CD14-positive monocyte (primary cell): Measurements from ENCODE around the gene UROC1. TPM values are rescaled to one million over a fixed set of nuclear protein-coding genes. Genes with fewer than 3 reads are reported as not detected.

Experiments used
- DNase-seq, 3 donors: peaks; one replicate each; pipeline ENCODE4 v3.0.0-alpha.2; 2011 to 2022
- H2AFZ ChIP-seq: 2 replicates; pipeline ENCODE4 v1.6.0; 2012; ENCODE audit warnings: mild to moderate bottlenecking, low read depth, low read length, inconsistent platforms; ENCODE audit not compliant: insufficient read depth, poor library complexity, severe bottlenecking
- H3K27ac ChIP-seq, 2 donors: 1 replicate in 1 of 2; 2 replicates in 1 of 2; pipeline ENCODE4 v1.5.1; 2012 to 2013; ENCODE audit warnings: low read length in 2 of 2, control low read depth in 1 of 2, inconsistent platforms in 1 of 2, low read depth in 1 of 2, mild to moderate bottlenecking in 1 of 2
- H3K27me3 ChIP-seq, 2 donors: one replicate each; pipeline versions ENCODE4 v1.6.0 to v1.6.1; 2011 to 2013; ENCODE audit warnings: low read length in 2 of 2; ENCODE audit not compliant: control insufficient read depth in 2 of 2, insufficient read depth in 2 of 2
- H3K36me3 ChIP-seq, 2 donors: replicated peaks in 1 of 2; 1 replicate in 1 of 2; 2 replicates in 1 of 2; pipeline versions ENCODE4 v1.5.1 to v1.6.1; 2012 to 2013; ENCODE audit warnings: low read length in 2 of 2, control low read depth in 1 of 2, inconsistent platforms in 1 of 2, mild to moderate bottlenecking in 1 of 2; ENCODE audit not compliant: insufficient read depth in 2 of 2, control insufficient read depth in 1 of 2
- H3K4me1 ChIP-seq, 2 donors: 1 replicate in 1 of 2; 2 replicates in 1 of 2; pipeline versions ENCODE4 v1.5.1 to v1.6.1; 2012 to 2013; ENCODE audit warnings: low read length in 2 of 2, control low read depth in 1 of 2, inconsistent platforms in 1 of 2, mild to moderate bottlenecking in 1 of 2, moderate library complexity in 1 of 2; ENCODE audit not compliant: insufficient read depth in 2 of 2, control insufficient read depth in 1 of 2
- H3K4me2 ChIP-seq: replicated peaks from 2 replicates; pipeline ENCODE3; 2012; ENCODE audit warnings: low read length, moderate library complexity, mild to moderate bottlenecking; ENCODE audit not compliant: poor library complexity, severe bottlenecking; ENCODE audit errors: extremely low read depth
- H3K4me3 ChIP-seq, 3 experiments: fragments of 200-600 bp in 1 of 3; sonication (generic) in 1 of 3; replicated peaks in 1 of 3; 1 replicate in 2 of 3; 2 replicates in 1 of 3; pipeline ENCODE4 v1.5.1; 2011 to 2013; ENCODE audit warnings: low read length in 3 of 3, mild to moderate bottlenecking in 3 of 3, control low read depth in 2 of 3, low read depth in 2 of 3, inconsistent platforms in 1 of 3, moderate library complexity in 1 of 3
- H3K79me2 ChIP-seq: 2 replicates; pipeline ENCODE4 v1.6.0; 2012; ENCODE audit warnings: mild to moderate bottlenecking, control low read depth, inconsistent platforms, low read length, moderate library complexity; ENCODE audit not compliant: insufficient read depth
- H3K9ac ChIP-seq: 2 replicates; pipeline ENCODE4 v1.6.0; 2017; ENCODE audit warnings: low read length, mild to moderate bottlenecking; ENCODE audit not compliant: insufficient read depth, poor library complexity, severe bottlenecking
- H3K9me3 ChIP-seq, 2 donors: replicated peaks in 1 of 2; 1 replicate in 1 of 2; 2 replicates in 1 of 2; pipeline versions ENCODE4 v1.5.1 to v1.6.1; 2012 to 2013; ENCODE audit warnings: low read length in 2 of 2, control low read depth in 1 of 2; ENCODE audit not compliant: control insufficient read depth in 1 of 2, insufficient read depth in 1 of 2
- H4K20me1 ChIP-seq: 2 replicates; pipeline ENCODE4 v1.6.0; 2012; ENCODE audit warnings: mild to moderate bottlenecking, low read length, control low read depth, moderate library complexity; ENCODE audit not compliant: insufficient read depth
- H3K27ac Mint-ChIP-seq, 7 donors: one replicate each; pipeline ENCODE4 v1.8.0; 2020; ENCODE audit warnings: mild to moderate bottlenecking in 7 of 7, mixed read lengths in 7 of 7, moderate library complexity in 6 of 7, inconsistent platforms in 2 of 7
- H3K27me3 Mint-ChIP-seq, 3 donors: one replicate each; pipeline ENCODE4 v1.8.0; 2021 to 2022; ENCODE audit warnings: low read depth in 3 of 3, mild to moderate bottlenecking in 3 of 3, mixed read lengths in 3 of 3, moderate library complexity in 3 of 3, inconsistent platforms in 1 of 3
- H3K36me3 Mint-ChIP-seq, 2 donors: one replicate each; pipeline ENCODE4 v1.8.0; 2020; ENCODE audit warnings: mixed read lengths in 2 of 2, inconsistent platforms in 1 of 2, mild to moderate bottlenecking in 1 of 2
- H3K4me1 Mint-ChIP-seq: one replicate; pipeline ENCODE4 v1.8.0; 2020; ENCODE audit warnings: mild to moderate bottlenecking, mixed read lengths
- H3K4me3 Mint-ChIP-seq, 2 donors: one replicate each; pipeline ENCODE4 v1.8.0; 2020; ENCODE audit warnings: mild to moderate bottlenecking in 2 of 2, mixed read lengths in 2 of 2, moderate library complexity in 1 of 2
- H3K9me3 Mint-ChIP-seq, 7 donors: one replicate each; pipeline ENCODE4 v1.8.0; 2020 to 2022; ENCODE audit warnings: mixed read lengths in 7 of 7, mild to moderate bottlenecking in 6 of 7, moderate library complexity in 6 of 7, inconsistent platforms in 2 of 7
- CTCF ChIP-seq: fragments of 200-600 bp; IDR thresholded peaks from one replicate; pipeline ENCODE4 v1.8.0; 2022; ENCODE audit warnings: antibody characterized with exemption, mild to moderate bottlenecking
- WGBS: methylation state at CpG from one replicate; pipeline ENCODE4 v1.1.5; 2013; ENCODE audit warnings: missing lambda C conversion rate; ENCODE audit not compliant: insufficient coverage; 5-methylcytosine and 5-hydroxymethylcytosine counted together
- intact Hi-C, 2 donors: fragments of 100-400 bp; cut with micrococcal nuclease; formaldehyde crosslinking; loops; one replicate each; pipeline versions ENCODE4 v1.15.0 to v1.15.1; 2023
- polyA plus RNA-seq, 3 donors: library from polyadenylated mRNA; depleted of rRNA in 1 of 3; unstranded in 2 of 3; stranded (reverse) in 1 of 3; fragments of 300-500 nt in 2 of 3; fragments of >200 nt in 1 of 3; fragmentation: Illumina TruSeq in 2 of 3; gene quantifications; 1 replicate in 2 of 3; 2 replicates in 1 of 3; pipeline ENCODE4 v1.2.3, GENCODE V29; 2012 to 2021

Gene UROC1
- polyA plus RNA-seq, 3 donors = not detected

- H3K4me1 Mint-ChIP-seq = peaks cover 19% of the 10 kb centered on the region
- WGBS = 78% methylated on average over 5 of the region's 10 CpGs
Observed at GRCh38 chr3:126519506-126520455, 2.2 kb upstream of the UROC1 start.

GRCh38 chr3:126518779-126519177 lies 1.2 kb upstream of the UROC1 start:
- Mint-ChIP-seq H3K27ac (peak overlapping the region in 1 of 7 donors; percentile 12), H3K36me3 (no peaks in the 10 kb centered on the region), H3K4me1 (peaks cover 15% of the 10 kb centered on the region), H3K9me3 (peaks cover 0 to 1% (median 0%) of the 10 kb centered on the region in 7 donors), H3K4me3 (no peak overlapping the region), H3K27me3 (peaks cover 0 to 8% (median 0%) of the 10 kb centered on the region in 3 donors)
- Histone ChIP-seq H3K27me3 (no peaks in the 10 kb centered on the region), H3K36me3 (no peaks in the 10 kb centered on the region), H3K4me3 (no peak overlapping the region), H3K9me3 (no peaks in the 10 kb centered on the region), H3K27ac (no peak overlapping the region), H3K9ac (no peak overlapping the region), H3K4me2 (no peak overlapping the region), H2AFZ (no peak overlapping the region), H3K4me1 (peaks cover 13 to 16% of the 10 kb centered on the region in 2 donors), H3K79me2 (no peaks in the 10 kb centered on the region), H4K20me1 (no peaks in the 10 kb centered on the region)
- intact Hi-C loops = no loop called here
- TF ChIP-seq CTCF = no peak
- DNase-seq = no peak
- 94% methylated on average over 2 of the region's 4 CpGs for WGBS

More at GRCh38 chr3:126519506-126520455, 2.2 kb upstream of the UROC1 start:
- intact Hi-C loops = loop anchor here (10.0 kb wide), 1 partner anchor 935 kb away; no protein-coding TSS in a partner anchor
- H3K4me2 ChIP-seq = no peak overlapping the region
- no peak overlapping the region for H3K9ac ChIP-seq
- peaks cover 6% of the 10 kb centered on the region for H3K79me2 ChIP-seq
- no peak overlapping the region for H2AFZ ChIP-seq
- Mint-ChIP-seq H3K27ac (no peak overlapping the region), H3K9me3 (peaks cover 0 to 1% (median 0%) of the 10 kb centered on the region in 7 donors), H3K27me3 (peaks cover 0 to 8% (median 0%) of the 10 kb centered on the region in 3 donors), H3K4me3 (no peak overlapping the region), H3K36me3 (no peaks in the 10 kb centered on the region)
- H3K36me3 ChIP-seq = no peaks in the 10 kb centered on the region
- TF ChIP-seq CTCF = no peak
- H3K4me3 ChIP-seq = no peak overlapping the region
- no peaks in the 10 kb centered on the region for H3K9me3 ChIP-seq
- no peak for DNase-seq
- H4K20me1 ChIP-seq = no peaks in the 10 kb centered on the region
- H3K27me3 ChIP-seq = no peaks in the 10 kb centered on the region
- H3K4me1 ChIP-seq = peaks cover 18 to 24% of the 10 kb centered on the region in 2 donors
- no peak overlapping the region for H3K27ac ChIP-seq
